GM12878 (cell line): ENCODE results near the gene ARL13A. TPM values are rescaled to one million over a fixed set of nuclear protein-coding genes. Genes with fewer than 3 reads are reported as not detected.

Experiments used
- ATAC-seq: fragments of 200-7000 bp; cut with Tn5 transposase; 3 replicates; pipeline ENCODE4 v1.9.1; 2020; ENCODE audit warnings: mild to moderate bottlenecking, moderate library complexity
- BruUV-seq: library from RNA; stranded (reverse); fragments of 400-500 nt; replicated peaks from 2 replicates; lab custom pipeline; 2021; lab: Mats Ljungman, UMichigan
- CTCF ChIA-PET: fragments of 300-600 bp; sonication (Branson Sonifier 250); formaldehyde crosslinking; extraction: SDS; loops from one replicate; lab custom pipeline; 2021; ENCODE audit warnings: inconsistent platforms; lab: Yijun Ruan, JAX
- POLR2A ChIA-PET: fragments of 350-600 bp; formaldehyde crosslinking; extraction: SDS; loops from one replicate; lab custom pipeline; 2021; ENCODE audit warnings: inconsistent platforms; lab: Charles Lee
- RAD21 ChIA-PET: fragments of 300-600 bp; sonication (Branson Sonifier 250); formaldehyde crosslinking; loops from one replicate; lab custom pipeline; 2023; ENCODE audit warnings: antibody characterized with exemption; ENCODE audit not compliant: unreplicated experiment; lab: Charles Lee
- SMC1A ChIA-PET: fragments of 300-600 bp; sonication (Branson Sonifier 250); formaldehyde crosslinking; loops from one replicate; lab custom pipeline; 2023; ENCODE audit not compliant: unreplicated experiment, uncharacterized antibody; lab: Charles Lee
- DNase-seq: peaks from one replicate; pipeline ENCODE4 v3.0.0-alpha.2; 2011; ENCODE audit warnings: low read depth, low spot score
- FAIRE-seq: peaks from 3 replicates; lab custom pipeline; 2011; peaks lifted over from hg19 to GRCh38; lab: Jason Lieb, UNC
- H2AFZ ChIP-seq: 2 replicates; pipeline ENCODE4 v1.6.0; 2011; ENCODE audit warnings: low read depth, low read length, control low read depth; ENCODE audit not compliant: control insufficient read depth
- H3K27ac ChIP-seq: 2 replicates; pipeline ENCODE4 v1.5.1; 2011; ENCODE audit warnings: control low read depth; ENCODE audit not compliant: control insufficient read depth, insufficient read depth
- H3K27me3 ChIP-seq, 2 experiments: replicated peaks in 1 of 2; 2 replicates each; pipeline versions ENCODE4 v1.6.0 to v1.6.1; 2011; ENCODE audit warnings: low read length in 1 of 2; ENCODE audit not compliant: control insufficient read depth in 2 of 2, insufficient read depth in 2 of 2
- H3K36me3 ChIP-seq, 2 experiments: 2 replicates each; pipeline ENCODE4 v1.5.1; 2011; ENCODE audit warnings: low read length in 1 of 2; ENCODE audit not compliant: control insufficient read depth in 2 of 2, insufficient read depth in 2 of 2
- H3K4me1 ChIP-seq: 2 replicates; pipeline ENCODE4 v1.6.1; 2011; ENCODE audit warnings: mild to moderate bottlenecking, low read length, moderate library complexity, mixed read lengths; ENCODE audit not compliant: control insufficient read depth, insufficient read depth
- H3K4me2 ChIP-seq: 2 replicates; pipeline ENCODE4 v1.6.0; 2011; ENCODE audit warnings: control low read depth; ENCODE audit not compliant: control insufficient read depth, insufficient read depth
- H3K4me3 ChIP-seq: fragments of 200-600 bp; sonication (generic); 2 replicates; pipeline ENCODE4 v1.5.1; 2016
- H3K79me2 ChIP-seq: 2 replicates; pipeline ENCODE4 v1.6.0; 2011; ENCODE audit warnings: low read length; ENCODE audit not compliant: control insufficient read depth, insufficient read depth
- H3K9ac ChIP-seq: 2 replicates; pipeline ENCODE4 v1.8.0; 2011; ENCODE audit warnings: low read length, control low read depth, mixed read lengths; ENCODE audit not compliant: control insufficient read depth, insufficient read depth
- H3K9me3 ChIP-seq: replicated peaks from 3 replicates; pipeline ENCODE4 v1.5.1; 2011; ENCODE audit warnings: mild to moderate bottlenecking, low read length; ENCODE audit not compliant: control insufficient read depth, insufficient read depth
- H4K20me1 ChIP-seq: 2 replicates; pipeline ENCODE4 v1.6.0; 2011; ENCODE audit not compliant: control insufficient read depth, insufficient read depth
- CBFB ChIP-seq: IDR thresholded peaks from 2 replicates; pipeline ENCODE4 v1.6.1; 2016; ENCODE audit warnings: antibody characterized with exemption, low read depth
- EGR1 ChIP-seq, 2 experiments: IDR thresholded peaks; 1 replicate in 1 of 2; 2 replicates in 1 of 2; pipeline ENCODE4 v1.6.1; 2011 to 2012; ENCODE audit warnings: low read depth in 2 of 2, low read length in 2 of 2, borderline replicate concordance in 1 of 2, mild to moderate bottlenecking in 1 of 2, moderate library complexity in 1 of 2
- RUNX3 ChIP-seq: IDR thresholded peaks from 2 replicates; pipeline ENCODE4 v1.6.1; 2012; ENCODE audit warnings: low read length, inconsistent platforms
- SP1 ChIP-seq: IDR thresholded peaks from one replicate; pipeline ENCODE4 v1.6.1; 2011; ENCODE audit warnings: low read depth, low read length
- WGBS: methylation state at CpG from one replicate; pipeline ENCODE4 v1.1.6; 2016; ENCODE audit warnings: low lambda C conversion rate; ENCODE audit not compliant: insufficient replicate concordance, insufficient coverage; ENCODE audit errors: missing lambda C conversion rate; 5-methylcytosine and 5-hydroxymethylcytosine counted together
- in situ Hi-C: fragments of 300-500 bp; cut with MboI; formaldehyde crosslinking; loops from 9 replicates; pipeline ENCODE4 v1.14.3; 2018; ENCODE audit warnings: mixed read lengths
- intact Hi-C: fragments of 100-400 bp; cut with micrococcal nuclease; formaldehyde crosslinking; loops from one replicate; pipeline ENCODE4 v1.14.2; 2022; ENCODE audit not compliant: unreplicated experiment
- polyA plus RNA-seq, 11 experiments: library from polyadenylated mRNA; depleted of rRNA in 4 of 11; unstranded in 6 of 11; stranded (reverse) in 5 of 11; fragments of >200 nt; fragmentation: Nextera tagmentation in 4 of 11; fragmentation: Illumina TruSeq in 1 of 11; extraction: Ambion mirVana in 4 of 11; extraction: Trizol in 1 of 11; gene quantifications; 1 replicate in 1 of 11; 2 replicates in 10 of 11; pipeline versions ENCODE4 v1.2.1 to v1.2.3, GENCODE V29; 2011 to 2016; ENCODE audit warnings: inconsistent platforms in 2 of 11, missing spikeins in 2 of 11, low read depth in 1 of 11
- total RNA-seq, 4 experiments: library from RNA; depleted of rRNA in 3 of 4; stranded (reverse); fragments of >200 nt in 3 of 4; fragmentation: Illumina TruSeq in 1 of 4; extraction: Trizol in 1 of 4; gene quantifications; 2 replicates each; pipeline versions ENCODE4 v1.2.1 to v1.2.3, GENCODE V29; 2013 to 2021
- TF ChIP-seq, protein P1 (sequence below): fragments of 450-650 bp; IDR thresholded peaks from 2 replicates; pipeline ENCODE4 v1.6.1; 2017; ENCODE audit warnings: low read depth, mild to moderate bottlenecking, moderate library complexity

Gene ARL13A
- total and polyA plus RNA-seq, 10 of the 15 experiments (the other 5 are each of a cell fraction or from before 2014, with no cell fraction given) = not detected

DNA sequence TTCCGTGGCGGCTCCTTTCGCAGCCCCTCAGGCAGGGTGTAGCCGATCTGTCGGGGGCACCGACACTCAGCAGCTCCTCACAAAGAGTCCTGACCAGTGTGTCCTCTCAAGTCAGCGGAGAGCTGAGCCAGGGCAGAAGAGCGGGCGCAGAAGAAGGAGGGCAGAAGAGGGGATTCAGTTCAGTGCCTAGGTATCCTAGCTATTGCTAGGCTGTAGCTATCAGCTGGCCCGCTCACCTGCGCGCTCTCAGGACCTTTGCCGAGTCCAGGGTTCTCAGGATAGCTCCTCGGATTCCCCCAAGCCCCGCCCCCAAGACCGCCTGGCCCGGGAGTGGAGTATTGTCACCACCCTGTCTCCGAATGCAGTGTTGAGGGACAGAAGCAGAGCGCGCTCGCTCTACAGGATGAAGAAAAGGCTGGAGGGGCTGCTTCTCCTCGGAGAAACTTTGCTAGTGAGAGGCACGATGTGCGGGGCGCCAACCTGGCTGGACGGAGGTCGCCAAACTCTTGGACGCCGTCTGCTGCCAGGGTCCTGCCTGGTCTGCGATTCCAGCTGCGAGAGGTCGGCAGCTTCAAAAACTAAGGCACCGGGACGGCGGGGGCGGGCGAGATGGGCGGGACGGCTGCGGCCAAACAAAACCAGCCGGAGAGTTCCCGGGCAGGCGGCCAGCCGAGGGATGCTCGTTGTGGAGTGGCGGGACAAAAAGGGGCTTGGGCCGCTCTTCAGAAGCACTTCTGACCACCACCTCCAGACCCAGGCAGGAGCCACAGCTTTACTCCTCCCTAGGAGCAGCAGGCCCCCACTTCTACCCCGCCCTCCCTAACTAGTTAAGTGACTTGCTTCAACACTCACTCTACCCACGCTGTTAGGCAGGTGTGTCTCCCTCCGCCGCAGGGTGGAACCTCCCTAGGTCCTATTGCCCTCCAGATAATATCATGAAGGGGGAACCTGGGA lies 40.6 kb upstream of the ARL13A start, which contains the start of gene XKRX:
Gene XKRX, minus strand, starts transcription at position 258 of the 954 bp plus-strand sequence. CDS start 613 bp downstream, outside the sequence.
- CTCF ChIA-PET = interaction anchor here (0.5 to 0.8 kb wide), 2 partner anchors 11 to 27 kb away, joined by 3 read pairs; no protein-coding TSS in a partner anchor
- in situ Hi-C loops = no loop called here
- Histone ChIP-seq H3K4me2 (peak within 1 kb of the TSS; percentile 73), H3K9me3 (peaks cover 5% of the 10 kb centered on the region; the same call in 2 of the 3 replicates), H3K79me2 (no peaks in the 10 kb centered on the region), H3K9ac (no peak within 1 kb of the TSS), H3K36me3 (no peaks in the 10 kb centered on the region), H3K4me1 (peaks cover 4% of the 10 kb centered on the region), H2AFZ (peak within 1 kb of the TSS; percentile 18), H4K20me1 (no peaks in the 10 kb centered on the region), H3K27ac (no peak within 1 kb of the TSS), H3K4me3 (peak within 1 kb of the TSS; percentile 37; the same call in 1 of the 2 replicates), H3K27me3 (no peaks in the 10 kb centered on the region)
- WGBS = 37% methylated on average over 46 of the region's 51 CpGs
- DNase-seq (no peak), FAIRE-seq (peak; percentile 72), ATAC-seq (peak; percentile 84)
- SMC1A ChIA-PET = interaction anchor here (1.0 to 1.6 kb wide), 5 partner anchors 8 to 109 kb away, joined by 3 to 5 read pairs (median 4); partner anchors contain the start of gene CSTF2
- intact Hi-C loops = no loop called here
- POLR2A ChIA-PET = interaction anchor here (0.5 kb wide), 1 partner anchor 125 kb away, joined by 3 read pairs; no protein-coding TSS in a partner anchor
- no TSS peak for BruUV-seq
- RAD21 ChIA-PET = interaction anchor here (0.6 to 1.9 kb wide), 5 partner anchors 23 to 167 kb away, joined by 3 to 8 read pairs (median 3); no protein-coding TSS in a partner anchor
- no peak for TF ChIP-seq CBFB
- TF ChIP-seq, protein P1, sequence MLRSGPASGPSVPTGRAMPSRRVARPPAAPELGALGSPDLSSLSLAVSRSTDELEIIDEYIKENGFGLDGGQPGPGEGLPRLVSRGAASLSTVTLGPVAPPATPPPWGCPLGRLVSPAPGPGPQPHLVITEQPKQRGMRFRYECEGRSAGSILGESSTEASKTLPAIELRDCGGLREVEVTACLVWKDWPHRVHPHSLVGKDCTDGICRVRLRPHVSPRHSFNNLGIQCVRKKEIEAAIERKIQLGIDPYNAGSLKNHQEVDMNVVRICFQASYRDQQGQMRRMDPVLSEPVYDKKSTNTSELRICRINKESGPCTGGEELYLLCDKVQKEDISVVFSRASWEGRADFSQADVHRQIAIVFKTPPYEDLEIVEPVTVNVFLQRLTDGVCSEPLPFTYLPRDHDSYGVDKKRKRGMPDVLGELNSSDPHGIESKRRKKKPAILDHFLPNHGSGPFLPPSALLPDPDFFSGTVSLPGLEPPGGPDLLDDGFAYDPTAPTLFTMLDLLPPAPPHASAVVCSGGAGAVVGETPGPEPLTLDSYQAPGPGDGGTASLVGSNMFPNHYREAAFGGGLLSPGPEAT = peak; percentile 91
- peak; percentile 23; the same call in 1 of the 2 replicates for TF ChIP-seq RUNX3
- TF ChIP-seq SP1 = peak; percentile 21
- 0 out of 3 replicates have a peak, but pooled peaks of 1 of the 2 experiments have one; percentile 42 for TF ChIP-seq EGR1 (IDR thresholded peaks at IDR 0.05; ENCODE audit: borderline replicate concordance in 1 of 2, low read depth in 2 of 2, low read length in 2 of 2)
